A549 (cell line): ENCODE measurements around the gene NETO2.

Experiments used
- CTCF ChIP-seq: fragments of >200 bp; sonication (Bioruptor Twin); formaldehyde crosslinking; IDR thresholded peaks from 3 replicates; pipeline ENCODE4 v1.5.1; 2016
- EP300 ChIP-seq, 2 experiments: fragments of >200 bp; sonication (Bioruptor Twin); formaldehyde crosslinking; IDR thresholded peaks; 2 replicates in 1 of 2; 3 replicates in 1 of 2; pipeline ENCODE4 v1.6.1; 2016 to 2017
- HDAC2 ChIP-seq: fragments of 200-600 bp; sonication (generic); IDR thresholded peaks from 2 replicates; pipeline ENCODE4 v1.6.1; 2016
- JUN ChIP-seq, 2 experiments: fragments of >200 bp; sonication (Bioruptor Twin); formaldehyde crosslinking; IDR thresholded peaks; 2 replicates in 1 of 2; 3 replicates in 1 of 2; pipeline ENCODE4 v1.6.1; 2016 to 2017
- MAFK ChIP-seq: fragments of 450-650 bp; IDR thresholded peaks from 2 replicates; pipeline ENCODE4 v1.6.1; 2014; ENCODE audit not compliant: partially characterized antibody
- MAX ChIP-seq: IDR thresholded peaks from 2 replicates; pipeline ENCODE4 v1.6.1; 2012
- NFE2L2 ChIP-seq: fragments of 150-350 bp; conservative IDR thresholded peaks from 2 replicates; pipeline ENCODE4 v1.6.1; 2014; ENCODE audit warnings: low read length
- NR3C1 ChIP-seq: fragments of >200 bp; sonication (Bioruptor Twin); formaldehyde crosslinking; IDR thresholded peaks from 3 replicates; pipeline ENCODE4 v1.6.1; 2017
- POLR2A ChIP-seq: IDR thresholded peaks from 2 replicates; pipeline ENCODE4 v1.6.1; 2012; ENCODE audit warnings: mild to moderate bottlenecking, low read length
- RAD21 ChIP-seq, 2 experiments: fragments of >200 bp in 1 of 2; sonication (Bioruptor Twin) in 1 of 2; formaldehyde crosslinking in 1 of 2; IDR thresholded peaks in 1 of 2; conservative IDR thresholded peaks in 1 of 2; 2 replicates in 1 of 2; 3 replicates in 1 of 2; pipeline ENCODE4 v1.6.1; 2012 to 2018; ENCODE audit warnings: inconsistent platforms in 1 of 2
- REST ChIP-seq: fragments of 200-600 bp; sonication (generic); IDR thresholded peaks from 2 replicates; pipeline ENCODE4 v1.6.1; 2016; ENCODE audit warnings: antibody characterized with exemption, mild to moderate bottlenecking, moderate library complexity

- TF ChIP-seq REST (no peak), EP300 (IDR thresholded peaks at IDR 0.05) (no peak), POLR2A (no peak), CTCF (no peak), MAFK (no peak), JUN (IDR thresholded peaks at IDR 0.05) (no peak), HDAC2 (no peak), MAX (no peak), NR3C1 (no peak), RAD21 (conservative IDR thresholded peaks at IDR 0.05 in 1 of 2, IDR thresholded peaks at IDR 0.05 in 1 of 2) (no peak), NFE2L2 (no peak)
Measured at GRCh38 chr16:47109361-47109760, 34.4 kb downstream of the NETO2 start.
